Mucosa of stomach (tissue), 1 donor: ENCODE data around the gene TP53BP2.
"Not testable (repeated sequence)": the region's sequence is repeated elsewhere in the genome, so short reads cannot be mapped to it uniquely, and the experiment has no call there.

Experiments used
- H3K27me3 ChIP-seq: one replicate; pipeline ENCODE4 v1.7.0; 2013; ENCODE audit warnings: mild to moderate bottlenecking, low read length; ENCODE audit not compliant: control insufficient read depth, insufficient read depth
- H3K36me3 ChIP-seq: one replicate; pipeline ENCODE4 v1.7.0; 2013; ENCODE audit warnings: low read length; ENCODE audit not compliant: control insufficient read depth, insufficient read depth
- H3K4me1 ChIP-seq: one replicate; pipeline ENCODE4 v1.7.0; 2013; ENCODE audit warnings: mild to moderate bottlenecking, low read length; ENCODE audit not compliant: control insufficient read depth, insufficient read depth
- H3K4me3 ChIP-seq: one replicate; pipeline ENCODE4 v1.7.0; 2013; ENCODE audit warnings: low read length
- H3K9ac ChIP-seq: one replicate; pipeline ENCODE4 v1.7.0; 2013; ENCODE audit warnings: mild to moderate bottlenecking, low read length, moderate library complexity
- H3K9me3 ChIP-seq: one replicate; pipeline ENCODE4 v1.7.0; 2013; ENCODE audit warnings: mild to moderate bottlenecking, low read length, moderate library complexity; ENCODE audit not compliant: control insufficient read depth
- donor health status: Pancreatic carcinoma.

The TP53BP2 gene

GRCh38 chr1:223824712-223825111, 21.0 kb downstream of the TP53BP2 start:
- Histone ChIP-seq H3K36me3 (no peaks in the 10 kb centered on the region), H3K27me3 (no peaks in the 10 kb centered on the region), H3K9ac (no peak overlapping the region), H3K4me1 (peaks cover 19% of the 10 kb centered on the region), H3K4me3 (no peak overlapping the region), H3K9me3 (no peaks in the 10 kb centered on the region)

- H3K36me3 ChIP-seq = no peaks in the 10 kb centered on the region
- H3K4me1 ChIP-seq = peaks cover 19% of the 10 kb centered on the region
- no peaks in the 10 kb centered on the region for H3K27me3 ChIP-seq
- no peak overlapping the region for H3K4me3 ChIP-seq
- no peak overlapping the region for H3K9ac ChIP-seq
- H3K9me3 ChIP-seq = no peaks in the 10 kb centered on the region
Observed at GRCh38 chr1:223824287-223824686, 21.5 kb downstream of the TP53BP2 start.

GRCh38 chr1:223820971-223821370, 24.8 kb downstream of the TP53BP2 start:
- H3K27me3 ChIP-seq = no peaks in the 10 kb centered on the region
- H3K4me1 ChIP-seq = peaks cover 17% of the 10 kb centered on the region
- H3K9ac ChIP-seq = no peak overlapping the region
- no peak overlapping the region for H3K4me3 ChIP-seq
- H3K36me3 ChIP-seq = no peaks in the 10 kb centered on the region
- no peaks in the 10 kb centered on the region for H3K9me3 ChIP-seq

- H3K4me1 ChIP-seq = peaks cover 17% of the 10 kb centered on the region
Observed at GRCh38 chr1:223820515-223820858, 25.3 kb downstream of the TP53BP2 start.

GRCh38 chr1:223819730-223820514, 25.8 kb downstream of the TP53BP2 start:
- H3K36me3 ChIP-seq = no peaks in the 10 kb centered on the region
- no peak overlapping the region for H3K9ac ChIP-seq
- no peak overlapping the region for H3K4me3 ChIP-seq
- peaks cover 22% of the 10 kb centered on the region for H3K4me1 ChIP-seq
- H3K9me3 ChIP-seq = no peaks in the 10 kb centered on the region
- no peaks in the 10 kb centered on the region for H3K27me3 ChIP-seq

More at GRCh38 chr1:223820515-223820858, 25.3 kb downstream of the TP53BP2 start:
- Histone ChIP-seq H3K9me3 (no peaks in the 10 kb centered on the region), H3K36me3 (no peaks in the 10 kb centered on the region), H3K27me3 (no peaks in the 10 kb centered on the region), H3K9ac (no peak overlapping the region), H3K4me3 (no peak overlapping the region)

GRCh38 chr1:223817265-223817664, 28.5 kb downstream of the TP53BP2 start:
- not testable (repeated sequence) for H3K27me3 ChIP-seq, H3K9me3 ChIP-seq, H3K36me3 ChIP-seq, H3K9ac ChIP-seq, H3K4me3 ChIP-seq
- H3K4me1 ChIP-seq = peaks cover 15% of the 10 kb centered on the region

- no peak overlapping the region for H3K4me3 ChIP-seq
- H3K36me3 ChIP-seq = peaks cover 6% of the 10 kb centered on the region
- H3K4me1 ChIP-seq = peaks cover 15% of the 10 kb centered on the region
- no peaks in the 10 kb centered on the region for H3K27me3 ChIP-seq
- no peaks in the 10 kb centered on the region for H3K9me3 ChIP-seq
- H3K9ac ChIP-seq = no peak overlapping the region
Observed at GRCh38 chr1:223815865-223816264, 29.9 kb downstream of the TP53BP2 start.

GRCh38 chr1:223815020-223815853, 30.5 kb downstream of the TP53BP2 start:
- H3K4me3 ChIP-seq = no peak overlapping the region
- peaks cover 15% of the 10 kb centered on the region for H3K4me1 ChIP-seq
- no peaks in the 10 kb centered on the region for H3K9me3 ChIP-seq
- no peak overlapping the region for H3K9ac ChIP-seq
- no peaks in the 10 kb centered on the region for H3K27me3 ChIP-seq
- H3K36me3 ChIP-seq = peaks cover 6% of the 10 kb centered on the region

GRCh38 chr1:223813645-223814044, 32.1 kb downstream of the TP53BP2 start:
- H3K27me3 ChIP-seq = no peaks in the 10 kb centered on the region
- H3K9me3 ChIP-seq = no peaks in the 10 kb centered on the region
- H3K4me3 ChIP-seq = no peak overlapping the region
- H3K9ac ChIP-seq = no peak overlapping the region
- peaks cover 15% of the 10 kb centered on the region for H3K4me1 ChIP-seq
- peaks cover 6% of the 10 kb centered on the region for H3K36me3 ChIP-seq

- no peak overlapping the region for H3K9ac ChIP-seq
- no peaks in the 10 kb centered on the region for H3K27me3 ChIP-seq
- peaks cover 6% of the 10 kb centered on the region for H3K36me3 ChIP-seq
- H3K4me1 ChIP-seq = peaks cover 15% of the 10 kb centered on the region
- H3K9me3 ChIP-seq = no peaks in the 10 kb centered on the region
- H3K4me3 ChIP-seq = no peak overlapping the region
Observed at GRCh38 chr1:223811634-223812101, 34.1 kb downstream of the TP53BP2 start.

- no peaks in the 10 kb centered on the region for H3K27me3 ChIP-seq
- no peak overlapping the region for H3K4me3 ChIP-seq
- H3K4me1 ChIP-seq = peaks cover 9% of the 10 kb centered on the region
- no peaks in the 10 kb centered on the region for H3K9me3 ChIP-seq
- no peak overlapping the region for H3K9ac ChIP-seq
- peaks cover 6% of the 10 kb centered on the region for H3K36me3 ChIP-seq
Observed at GRCh38 chr1:223810586-223810985, 35.2 kb downstream of the TP53BP2 start.

- not testable (repeated sequence) for H3K9me3 ChIP-seq, H3K27me3 ChIP-seq, H3K9ac ChIP-seq, H3K4me3 ChIP-seq, H3K4me1 ChIP-seq, H3K36me3 ChIP-seq
Observed at GRCh38 chr1:223809905-223810304, 35.8 kb downstream of the TP53BP2 start.
